HG03175 (cell line): ENCODE measurements around the gene DCP1B.

Experiments used
- ATAC-seq: cut with Tn5 transposase; IDR thresholded peaks from one replicate; pipeline ENCODE4 v1.9.1; 2021; ENCODE audit warnings: mild to moderate bottlenecking, moderate library complexity; ENCODE audit not compliant: unreplicated experiment

The DCP1B gene

GRCh38 chr12:2018391-2018790 lies 14.1 kb upstream of the DCP1B start:
- ATAC-seq, result no peak

DNA sequence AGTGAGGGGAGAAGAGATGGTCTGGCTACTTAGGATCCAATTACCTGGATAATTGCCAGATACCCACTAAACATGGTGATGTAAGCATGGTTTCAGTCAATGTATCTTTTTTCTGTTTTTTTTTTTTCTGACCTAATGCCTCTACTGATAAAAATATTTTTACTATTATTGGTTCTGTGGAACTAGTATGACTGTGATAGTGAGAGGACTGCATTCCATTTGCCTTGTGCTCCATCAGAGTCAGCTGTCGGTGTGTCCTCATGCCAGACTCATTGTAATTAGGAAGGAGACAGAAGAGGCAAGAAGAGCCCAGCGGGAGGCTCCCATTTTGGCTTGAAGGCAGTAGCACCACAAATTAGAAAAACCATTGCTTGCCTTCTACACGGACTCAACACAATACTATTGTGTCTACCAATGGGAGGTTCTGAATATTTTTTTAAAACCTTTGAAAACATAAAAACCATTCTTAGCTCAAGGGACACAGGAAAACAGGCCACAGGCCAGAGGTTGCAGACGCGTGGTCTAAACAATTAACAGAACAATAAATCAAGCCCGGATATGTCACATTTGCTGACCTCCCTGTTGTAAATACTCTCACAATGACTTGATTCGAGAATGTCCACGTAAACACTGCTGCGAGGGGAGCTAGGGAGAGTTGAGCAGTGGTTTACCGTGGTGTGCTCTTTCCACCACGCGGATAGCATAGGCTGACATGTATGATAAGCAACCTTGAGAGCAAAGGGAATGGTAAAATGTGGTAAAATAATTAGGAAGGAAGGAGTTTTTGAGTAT lies 13.5 kb upstream of the DCP1B start:
- no peak for ATAC-seq

DNA sequence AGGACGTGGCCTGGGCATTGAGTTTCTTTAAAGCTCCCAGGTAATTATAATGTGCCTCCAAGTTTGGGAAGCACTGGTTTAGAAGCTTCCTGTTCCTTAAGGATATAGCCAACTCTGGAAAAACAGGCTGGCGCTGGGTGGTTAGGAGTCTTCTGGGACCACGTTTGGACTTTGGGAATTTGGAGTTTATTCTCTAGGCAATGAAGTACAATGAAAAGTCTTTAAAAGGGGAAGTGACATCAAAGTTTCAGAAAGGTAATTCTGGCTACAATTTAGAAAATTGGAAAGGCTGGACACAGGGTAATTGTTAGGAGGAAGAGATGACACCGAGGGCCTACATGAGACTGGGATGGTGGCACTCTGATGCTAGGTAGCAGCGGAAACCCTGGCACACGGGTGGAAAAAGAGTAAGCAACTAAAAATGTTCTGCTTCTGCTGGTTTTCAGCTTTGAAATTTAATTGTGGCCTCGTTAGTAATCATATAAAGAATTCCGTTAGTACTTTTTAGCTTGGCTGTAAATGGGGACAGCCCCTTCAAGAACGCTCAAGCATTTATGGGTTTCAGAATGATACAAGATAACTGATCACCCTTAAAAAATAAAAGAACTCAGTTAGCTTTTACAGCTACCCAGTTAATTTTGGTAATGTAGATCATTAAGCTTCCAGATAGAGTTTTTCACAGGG lies 12.7 kb upstream of the DCP1B start:
- ATAC-seq, result no peak

DNA sequence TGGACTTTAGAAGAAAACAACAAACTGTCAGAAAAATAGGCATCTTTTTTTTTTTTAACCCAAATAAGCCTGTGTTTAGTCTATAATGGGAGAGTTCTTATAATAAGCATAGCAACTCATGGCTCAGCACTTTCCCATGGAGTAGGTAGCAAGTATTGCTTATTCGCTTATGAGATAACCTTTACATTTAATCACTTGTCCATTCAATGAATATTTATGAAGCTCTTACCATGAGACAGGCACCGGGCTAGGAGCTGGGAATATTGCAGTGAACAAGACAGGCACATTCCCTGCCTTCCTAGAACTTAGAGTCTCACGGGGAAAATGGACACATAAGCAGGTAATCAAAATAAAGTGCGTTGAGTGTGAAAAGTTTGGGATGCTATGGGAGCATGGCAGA lies 10.0 kb upstream of the DCP1B start:
- no peak for ATAC-seq

DNA sequence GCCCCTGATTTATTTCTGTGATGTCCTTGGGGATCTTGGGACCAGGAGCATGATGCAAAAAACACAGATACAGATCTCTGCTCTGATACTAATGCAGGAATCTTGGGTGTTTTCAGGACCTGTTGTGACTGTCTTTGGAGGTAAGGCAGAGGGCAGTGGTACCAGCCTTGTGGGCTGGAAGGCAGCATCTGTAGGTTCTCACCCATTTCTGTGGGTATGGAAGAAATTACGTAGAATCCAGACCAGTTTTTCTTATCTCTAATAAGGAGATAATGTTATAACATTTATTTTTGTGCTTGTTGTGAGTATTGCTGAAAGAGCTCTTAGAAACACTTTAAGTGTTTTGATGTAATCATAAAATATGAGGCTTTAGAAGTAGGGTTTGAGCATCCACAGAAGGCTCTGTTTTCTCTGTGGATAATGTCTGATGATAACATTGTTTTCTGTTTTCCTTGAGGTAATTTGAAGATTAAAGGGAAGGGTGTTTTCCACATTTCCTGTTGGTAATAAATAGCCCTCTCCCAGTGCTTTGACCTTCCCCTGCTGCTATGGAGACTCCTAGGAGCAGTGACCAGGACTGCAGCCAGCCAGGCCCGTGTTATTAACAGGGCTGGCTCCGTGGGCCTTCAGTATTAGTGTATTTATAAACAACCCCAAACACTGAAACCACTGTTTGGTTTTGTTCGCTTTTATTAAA lies 9.4 kb upstream of the DCP1B start:
- no peak for ATAC-seq

- ATAC-seq, result no peak
Measured at GRCh38 chr12:2013086-2013485, 8.8 kb upstream of the DCP1B start.

DNA sequence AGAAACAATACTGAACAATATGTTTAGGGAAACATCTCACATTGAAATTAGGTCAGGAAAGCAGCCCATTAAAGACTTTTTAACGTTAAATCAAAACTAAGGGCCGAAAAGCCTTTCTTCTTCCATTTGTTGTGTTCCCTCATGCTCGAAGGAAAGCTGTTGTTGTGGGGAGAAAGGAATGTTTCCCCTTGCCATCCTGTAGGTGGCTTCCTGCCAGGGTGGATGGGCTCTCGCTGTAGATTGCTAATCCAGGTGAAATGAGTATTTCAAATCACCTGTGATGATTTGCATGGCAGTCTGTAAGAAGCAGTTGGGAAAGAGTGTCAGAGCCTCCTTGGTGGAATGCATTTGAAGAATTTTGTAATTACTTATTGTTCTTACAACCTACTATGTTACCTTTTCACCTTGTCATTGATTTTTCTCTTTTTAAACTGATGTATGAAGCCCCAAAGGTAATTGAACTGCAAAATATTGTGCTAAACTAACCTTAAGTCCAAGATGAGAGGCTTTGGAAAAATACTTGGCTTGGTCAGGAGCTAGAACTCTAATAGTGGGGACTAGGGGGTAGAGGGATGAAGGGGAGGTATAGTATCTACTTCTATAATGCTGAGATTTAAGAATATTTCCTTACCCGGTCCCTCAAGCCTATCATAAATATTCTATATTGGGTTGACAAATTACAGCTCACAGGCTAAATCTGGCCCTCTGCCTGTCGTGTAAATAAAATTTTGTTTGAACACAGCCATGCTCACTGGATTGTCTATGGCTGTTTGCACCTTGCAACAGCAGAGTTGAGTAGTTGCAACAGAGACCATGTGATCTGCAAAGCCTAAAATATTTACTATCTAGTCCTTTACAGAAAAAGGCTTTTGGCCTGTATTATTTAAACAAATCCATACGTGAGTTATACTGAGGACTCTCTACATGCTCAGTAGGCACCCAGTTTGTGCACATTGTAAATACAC lies 7.7 kb upstream of the DCP1B start:
- no peak for ATAC-seq

DNA sequence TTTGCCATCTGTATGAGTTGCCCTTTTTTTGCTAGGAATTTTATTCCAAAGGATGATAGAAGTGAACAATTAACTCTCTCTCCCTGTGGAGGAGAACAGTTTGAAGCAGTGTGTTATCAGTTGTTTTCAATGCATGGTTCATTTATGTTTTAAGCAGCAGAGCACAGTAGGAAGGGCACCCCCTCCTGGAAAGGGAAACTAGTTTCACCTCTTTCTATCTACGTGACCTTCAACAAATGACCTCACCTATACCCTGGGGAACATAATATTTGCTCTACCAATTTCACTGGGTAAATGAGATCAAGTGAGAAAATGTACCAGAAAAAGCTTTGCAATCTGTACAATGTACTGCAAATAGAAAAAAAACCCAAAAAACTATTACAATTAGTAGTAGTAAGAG lies 5.4 kb upstream of the DCP1B start:
- ATAC-seq, result no peak

- no peak for ATAC-seq
Measured at GRCh38 chr12:2008677-2009076, 4.4 kb upstream of the DCP1B start.

DNA sequence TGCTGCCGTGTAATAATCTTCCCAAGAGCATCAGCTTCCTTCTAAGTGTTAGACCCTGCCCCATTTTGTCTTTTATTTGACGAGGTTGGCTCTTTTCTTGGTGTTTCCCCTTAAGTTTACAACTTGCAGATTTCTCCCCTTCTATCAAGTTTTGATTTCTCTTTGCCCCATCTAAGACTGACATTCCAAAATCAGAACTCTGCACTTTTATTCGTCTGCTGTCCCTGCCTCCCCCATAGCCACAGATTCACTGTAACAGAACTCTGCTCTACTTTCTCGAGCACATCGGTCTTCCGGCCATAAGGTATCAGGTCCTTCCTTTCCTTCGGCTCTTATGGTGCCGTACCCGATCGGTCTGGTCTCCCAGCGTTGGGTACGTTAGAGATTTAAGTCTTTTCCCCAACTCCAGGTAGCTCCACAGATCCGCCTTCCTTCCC lies 563 bp downstream of the DCP1B start:
- peak; percentile 12 for ATAC-seq

DNA sequence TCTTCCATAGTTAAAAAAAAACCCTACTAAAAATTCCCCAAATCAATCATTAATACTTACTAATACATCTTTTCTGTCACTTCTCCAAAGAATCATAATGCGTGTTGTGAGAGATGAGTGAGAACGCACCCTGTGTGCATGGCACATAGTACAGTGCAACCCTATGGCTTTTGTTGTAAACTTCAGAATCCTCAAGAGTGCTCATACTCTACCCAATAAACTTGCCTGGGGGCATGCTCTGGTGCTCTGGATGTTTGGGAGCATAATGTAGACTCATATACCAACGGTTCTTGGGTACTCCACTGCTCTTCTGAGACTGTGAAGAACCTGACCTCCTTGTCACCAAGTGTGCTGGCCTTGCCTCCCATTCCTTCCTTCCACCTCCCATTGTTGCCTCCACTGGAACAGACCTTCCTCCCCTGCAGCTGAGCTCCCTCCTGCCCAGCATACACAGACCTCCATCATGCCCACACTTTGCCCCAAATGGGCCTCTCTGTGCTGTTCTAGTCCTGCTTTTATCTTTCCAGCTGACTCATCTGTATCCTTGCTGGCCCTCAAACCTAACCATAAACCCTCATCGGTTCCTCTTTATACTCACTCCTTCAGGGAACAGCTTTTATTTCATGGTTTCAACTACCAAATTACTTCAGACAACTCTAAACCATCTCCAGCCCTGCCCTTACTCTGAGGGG lies 8.9 kb downstream of the DCP1B start:
- ATAC-seq, result no peak

GRCh38 chr12:1994429-1995143 lies 9.7 kb downstream of the DCP1B start:
- no peak for ATAC-seq

DNA sequence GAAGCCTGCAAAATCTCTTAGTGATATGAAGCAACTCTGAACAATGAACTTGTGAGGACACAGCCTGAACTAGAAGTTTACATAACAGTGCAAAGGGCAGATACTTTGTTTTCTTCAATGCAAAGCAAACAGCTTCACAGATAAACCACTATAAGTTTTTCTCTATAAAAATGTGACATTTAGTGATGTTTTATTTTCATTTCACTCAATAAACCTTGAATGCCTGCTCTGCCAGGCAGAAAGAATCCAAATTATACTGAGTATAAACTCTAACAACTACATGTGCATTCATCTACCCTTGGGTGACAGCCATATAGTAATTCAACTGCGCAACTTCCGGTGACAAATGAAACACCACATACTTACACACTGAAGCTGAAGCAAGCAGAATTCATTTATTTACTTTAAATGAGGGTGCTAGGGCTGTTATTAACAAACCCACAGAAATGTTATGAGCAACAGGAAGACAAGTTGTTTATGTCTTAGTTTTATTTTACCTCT lies 10.3 kb downstream of the DCP1B start:
- ATAC-seq, result no peak

- ATAC-seq, result no peak
Measured at GRCh38 chr12:1993341-1993740, 10.9 kb downstream of the DCP1B start.

DNA sequence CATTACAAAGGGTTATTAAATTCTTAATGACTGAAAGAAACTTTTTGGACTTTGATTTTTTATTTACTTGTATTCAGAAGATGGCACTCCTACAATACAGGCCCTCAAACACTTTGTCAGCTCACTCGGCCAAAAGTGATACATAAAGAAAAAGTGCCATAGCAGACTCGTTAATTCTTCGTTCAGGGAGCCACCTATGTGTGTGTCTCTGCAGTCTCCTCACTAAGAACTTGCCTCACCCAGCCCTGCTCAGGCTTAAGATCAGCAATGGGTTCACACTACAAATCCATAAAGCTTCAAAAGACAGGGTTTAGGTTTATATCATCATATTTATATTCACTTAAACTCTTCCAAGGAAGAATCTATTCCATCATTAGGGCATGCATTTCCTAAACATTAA lies 11.5 kb downstream of the DCP1B start:
- ATAC-seq, result no peak

- ATAC-seq, result no peak
Measured at GRCh38 chr12:1989111-1989510, 15.1 kb downstream of the DCP1B start.

GRCh38 chr12:1984759-1985158 lies 19.5 kb downstream of the DCP1B start:
- no peak for ATAC-seq

GRCh38 chr12:1980282-1980681 lies 24.0 kb downstream of the DCP1B start:
- no peak for ATAC-seq
